GM12892 (cell line): ENCODE results near the gene DUSP3.

Experiments used
- POLR2A ChIP-seq: IDR thresholded peaks from 2 replicates; pipeline ENCODE4 v1.6.1; 2011; ENCODE audit warnings: low read depth, low read length, control low read depth
- POLR2AphosphoS5 ChIP-seq: IDR thresholded peaks from 2 replicates; pipeline ENCODE4 v1.6.1; 2011; ENCODE audit warnings: low read depth, low read length, control low read depth
- TAF1 ChIP-seq: IDR thresholded peaks from 2 replicates; pipeline ENCODE4 v1.6.1; 2011; ENCODE audit warnings: low read depth, mild to moderate bottlenecking, control low read depth, low read length, borderline replicate concordance

DNA sequence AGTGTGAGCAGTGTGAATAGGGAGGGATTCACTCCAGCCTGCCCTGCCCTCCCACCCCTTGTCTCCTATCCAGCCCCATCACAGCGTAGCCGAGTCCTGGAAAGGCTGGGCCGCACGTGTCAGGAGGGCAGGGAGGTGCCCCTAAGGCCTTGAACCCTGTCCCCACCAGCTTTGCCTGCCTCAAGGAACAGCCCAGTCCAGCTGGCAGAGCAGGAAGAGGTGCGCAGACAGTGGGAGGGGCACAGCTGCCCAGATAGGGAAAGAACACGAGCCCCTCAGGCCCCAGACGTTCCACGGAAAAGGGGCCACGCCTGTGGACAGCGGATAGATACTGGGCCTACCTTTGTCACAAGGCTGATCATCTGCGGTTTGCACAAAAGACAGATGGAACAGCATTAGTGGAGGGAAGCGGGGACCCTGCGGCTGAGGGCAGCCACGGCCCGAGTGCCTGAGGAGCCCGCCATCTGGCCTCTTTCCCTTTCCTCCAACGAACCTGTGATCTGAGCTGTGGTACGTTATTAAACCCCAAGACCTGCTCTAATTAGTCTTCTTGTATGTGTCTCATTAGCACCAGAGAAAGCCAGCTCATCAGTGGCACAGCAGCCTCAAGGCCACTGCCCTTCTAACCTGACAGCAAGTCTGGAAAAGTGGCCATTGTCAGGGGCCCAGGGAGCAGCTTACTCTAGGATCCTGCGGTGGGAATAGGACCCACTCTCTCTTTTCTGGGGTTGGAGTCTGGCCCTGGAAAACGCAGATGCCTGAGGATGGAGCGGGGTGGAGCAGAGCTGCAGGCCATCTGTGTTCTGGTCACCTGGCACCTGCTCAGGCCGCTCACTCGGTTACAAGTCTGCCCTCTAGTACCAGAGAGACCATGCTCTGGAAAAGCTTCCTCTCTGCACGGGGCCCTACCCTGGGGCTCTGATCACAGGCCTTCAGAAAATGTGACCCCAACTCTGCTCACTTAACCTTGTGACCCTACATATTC lies 37.9 kb upstream of the DUSP3 start:
- no peak for TF ChIP-seq POLR2AphosphoS5
- no peak for TF ChIP-seq POLR2A
- no peak for TF ChIP-seq TAF1
